ENCODE measurements around the gene SPDYE6. TPM values are rescaled to one million over a fixed set of nuclear protein-coding genes. Genes with fewer than 3 reads are reported as not detected.
A peak's percentile ranks its signal among the peaks of the same experiment; 100 is the strongest.
"Not testable (repeated sequence)": the region's sequence is repeated elsewhere in the genome, so short reads cannot be mapped to it uniquely, and the experiment has no call there.

SPDYE6 gene
- total RNA-seq, 1 donor from 2014 or later, result not detected

GRCh38 chr7:102363549-102364393, 7.5 kb upstream of the SPDYE6 start:
- peak; percentile 17 for TF ChIP-seq CTCF (IDR thresholded peaks at IDR 0.05; ENCODE audit: insufficient read depth, low read length, poor library complexity, severe bottlenecking)
- peak overlapping the region; percentile 59 for H3K4me3 ChIP-seq (ENCODE audit: low read depth, low read length)
- not testable (repeated sequence) for H3K27me3 ChIP-seq (ENCODE audit: control insufficient read depth, insufficient read depth, low read length); H3K36me3 ChIP-seq (ENCODE audit: control insufficient read depth, insufficient read depth, low read length)
- peak; percentile 95 for DNase-seq (ENCODE audit: low read depth)

GRCh38 chr7:102346983-102347382, 9.3 kb downstream of the SPDYE6 start:
- not testable (repeated sequence) for H3K27me3 ChIP-seq (ENCODE audit: control insufficient read depth, insufficient read depth, low read length); H3K36me3 ChIP-seq (ENCODE audit: control insufficient read depth, insufficient read depth, low read length); DNase-seq (ENCODE audit: low read depth); H3K4me3 ChIP-seq (ENCODE audit: low read depth, low read length)

GRCh38 chr7:102340599-102341368, 15.5 kb downstream of the SPDYE6 start:
- H3K27me3 ChIP-seq (ENCODE audit: control insufficient read depth, insufficient read depth, low read length); H3K4me3 ChIP-seq (ENCODE audit: low read depth, low read length); H3K36me3 ChIP-seq (ENCODE audit: control insufficient read depth, insufficient read depth, low read length): not testable (repeated sequence)
- peak; percentile 21 for DNase-seq (ENCODE audit: low read depth)

- H3K4me3 ChIP-seq (ENCODE audit: low read depth, low read length); H3K36me3 ChIP-seq (ENCODE audit: control insufficient read depth, insufficient read depth, low read length); DNase-seq (ENCODE audit: low read depth); H3K27me3 ChIP-seq (ENCODE audit: control insufficient read depth, insufficient read depth, low read length): not testable (repeated sequence)
These were observed 18.8 kb downstream of the SPDYE6 start for GRCh38 chr7:102337420-102337819.

GRCh38 chr7:102337002-102337401, 19.2 kb downstream of the SPDYE6 start:
- DNase-seq (ENCODE audit: low read depth); H3K4me3 ChIP-seq (ENCODE audit: low read depth, low read length); H3K27me3 ChIP-seq (ENCODE audit: control insufficient read depth, insufficient read depth, low read length); H3K36me3 ChIP-seq (ENCODE audit: control insufficient read depth, insufficient read depth, low read length): not testable (repeated sequence)

- DNase-seq (ENCODE audit: low read depth); H3K27me3 ChIP-seq (ENCODE audit: control insufficient read depth, insufficient read depth, low read length); H3K4me3 ChIP-seq (ENCODE audit: low read depth, low read length); H3K36me3 ChIP-seq (ENCODE audit: control insufficient read depth, insufficient read depth, low read length): not testable (repeated sequence)
These were observed 20.7 kb downstream of the SPDYE6 start for GRCh38 chr7:102335574-102335973.

- DNase-seq (ENCODE audit: low read depth); H3K36me3 ChIP-seq (ENCODE audit: control insufficient read depth, insufficient read depth, low read length); H3K27me3 ChIP-seq (ENCODE audit: control insufficient read depth, insufficient read depth, low read length); H3K4me3 ChIP-seq (ENCODE audit: low read depth, low read length): not testable (repeated sequence)
These were observed 25.4 kb downstream of the SPDYE6 start for GRCh38 chr7:102330666-102331460.

- not testable (repeated sequence) for H3K4me3 ChIP-seq (ENCODE audit: low read depth, low read length); DNase-seq (ENCODE audit: low read depth); H3K36me3 ChIP-seq (ENCODE audit: control insufficient read depth, insufficient read depth, low read length); H3K27me3 ChIP-seq (ENCODE audit: control insufficient read depth, insufficient read depth, low read length)
These were observed 26.9 kb downstream of the SPDYE6 start for GRCh38 chr7:102329366-102329765.

GRCh38 chr7:102328863-102329262, 27.4 kb downstream of the SPDYE6 start:
- not testable (repeated sequence) for DNase-seq (ENCODE audit: low read depth); H3K27me3 ChIP-seq (ENCODE audit: control insufficient read depth, insufficient read depth, low read length); H3K36me3 ChIP-seq (ENCODE audit: control insufficient read depth, insufficient read depth, low read length); H3K4me3 ChIP-seq (ENCODE audit: low read depth, low read length)

- not testable (repeated sequence) for DNase-seq (ENCODE audit: low read depth); H3K36me3 ChIP-seq (ENCODE audit: control insufficient read depth, insufficient read depth, low read length); H3K4me3 ChIP-seq (ENCODE audit: low read depth, low read length); H3K27me3 ChIP-seq (ENCODE audit: control insufficient read depth, insufficient read depth, low read length)
These were observed 29.1 kb downstream of the SPDYE6 start for GRCh38 chr7:102327183-102327582.

All from kidney epithelial cell (primary cell).